Stimulated activated CD8-positive, alpha-beta memory T cell treated with anti-CD3 and anti-CD28 coated beads, Interleukin-4, amount 100 ng/mL, for 24 hours (primary cell): ENCODE data around the gene THSD7A.

Source experiments
- DNase-seq: peaks from one replicate; pipeline ENCODE4 v3.0.0-alpha.2; 2020; ENCODE audit warnings: low read depth

THSD7A gene

DNA sequence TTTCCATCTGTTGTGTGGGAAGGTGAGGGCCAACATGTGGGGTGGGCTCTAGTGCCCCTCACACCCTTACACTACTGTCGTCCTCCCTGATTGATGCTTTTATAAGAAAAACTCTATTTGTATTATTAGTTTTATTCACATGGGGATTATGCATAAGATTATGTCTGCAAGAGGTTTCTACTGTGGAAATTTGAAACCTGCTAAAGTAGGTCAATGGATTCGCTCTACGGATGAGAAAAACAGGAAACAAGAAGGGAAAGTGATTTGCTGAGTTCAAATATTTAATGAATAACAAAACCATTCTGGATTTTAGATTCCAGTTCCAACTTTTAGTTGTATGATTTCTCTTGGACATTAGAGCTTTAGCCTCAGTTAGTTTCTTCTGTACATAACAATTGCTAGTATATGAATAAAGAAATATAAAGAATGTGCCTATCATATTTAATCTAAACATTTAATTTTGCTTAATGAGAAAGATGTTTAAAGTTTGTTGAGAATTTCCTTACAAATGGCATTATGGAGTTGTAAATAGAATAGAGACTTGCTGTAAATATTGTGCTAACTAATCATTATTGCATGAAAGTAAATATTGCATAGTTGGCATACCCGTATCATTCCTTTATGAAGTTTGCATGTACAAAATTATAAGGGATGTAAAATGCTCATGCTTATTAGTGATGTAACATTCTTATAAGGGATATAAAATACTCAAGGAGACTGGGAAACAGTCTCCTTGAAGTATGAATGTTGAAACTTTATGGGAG, 193.8 kb downstream of the THSD7A start:
- DNase-seq: no peak

DNA sequence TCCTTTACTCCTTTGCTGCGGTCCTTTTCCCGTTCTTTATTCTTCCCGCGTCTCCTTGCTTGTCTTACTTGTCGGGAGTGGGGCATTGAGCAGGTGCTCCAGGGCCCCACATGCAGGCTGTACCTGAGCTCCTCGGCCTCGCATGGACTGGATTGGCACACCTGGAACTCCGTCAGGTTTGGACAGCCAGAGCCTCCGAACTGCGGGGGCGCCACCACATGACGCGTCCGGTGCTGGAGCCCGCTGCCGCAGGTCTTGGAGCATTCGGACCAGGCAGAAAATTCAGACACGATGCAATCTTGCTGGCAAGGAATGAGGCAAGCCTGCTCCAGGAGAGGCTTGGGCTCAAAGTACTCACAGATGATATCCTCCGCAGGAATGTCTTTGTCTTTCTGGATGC, 195.7 kb downstream of the THSD7A start:
- DNase-seq: no peak

DNA sequence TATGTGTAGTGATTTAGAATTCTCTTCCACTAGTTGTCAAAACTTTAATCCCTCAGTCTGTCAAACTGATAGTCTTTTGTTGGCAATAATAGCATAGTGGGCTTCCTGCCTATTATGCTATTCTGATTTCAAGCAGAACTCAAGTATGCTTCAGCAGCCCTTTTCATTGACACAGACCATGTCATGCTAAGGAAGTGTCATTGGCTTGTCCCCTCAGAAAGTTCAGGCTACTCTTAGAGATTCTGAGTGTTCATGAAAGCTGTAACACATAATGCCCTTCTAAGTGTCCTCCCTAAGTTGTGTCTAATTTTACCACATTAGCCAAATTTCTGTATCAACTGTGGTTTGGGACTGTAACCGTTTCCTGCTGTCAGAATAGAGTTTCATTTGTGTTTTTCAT, 198.7 kb downstream of the THSD7A start:
- no peak for DNase-seq

- DNase-seq: no peak
These were observed 201.6 kb downstream of the THSD7A start for GRCh38 chr7:11630355-11630754.

DNA sequence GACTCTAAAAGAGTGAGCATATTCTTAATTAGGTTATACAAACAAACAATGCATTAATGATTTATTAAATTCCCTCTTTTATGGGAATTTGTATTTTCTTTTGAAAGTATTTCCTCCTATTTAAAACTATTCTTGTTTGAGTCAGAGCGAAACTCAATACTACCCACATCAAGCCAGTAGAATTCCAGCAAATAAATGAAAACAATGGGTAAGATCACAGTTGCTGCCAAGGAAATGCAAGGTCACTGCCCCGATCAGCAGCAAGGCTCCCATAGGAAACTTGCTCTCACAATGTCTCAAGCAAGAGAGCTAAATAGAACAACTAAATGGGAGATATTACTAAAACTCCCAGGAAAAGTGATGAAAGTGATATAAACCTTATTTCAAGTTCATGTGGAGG, 206.3 kb downstream of the THSD7A start:
- DNase-seq: no peak

DNA sequence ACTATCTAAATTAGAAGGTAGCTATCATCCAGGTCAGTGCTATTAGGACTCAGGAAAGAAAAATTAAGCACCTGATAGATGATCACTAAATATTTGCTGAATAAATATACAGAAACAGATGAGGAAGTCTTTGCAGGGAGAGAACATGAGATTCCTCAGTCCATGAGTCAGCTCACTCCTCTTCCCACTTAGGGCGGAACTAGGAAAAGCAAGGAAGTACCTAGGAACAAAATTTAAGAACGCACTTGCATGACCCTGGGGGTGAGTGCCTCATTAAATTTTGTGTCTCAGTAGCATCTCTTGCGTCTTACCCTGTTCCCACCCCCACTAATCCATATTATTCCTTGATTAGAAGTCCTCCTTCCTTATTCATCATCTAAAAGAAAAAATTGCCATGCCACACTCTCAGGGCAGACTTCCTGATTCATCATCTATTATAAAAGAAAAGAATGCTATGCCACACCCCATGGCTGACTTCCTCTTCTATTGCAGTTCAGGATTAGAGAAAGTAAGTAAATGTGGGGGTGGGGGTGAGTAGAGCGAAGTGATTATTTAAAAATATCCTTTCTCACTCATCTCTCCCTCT, 208.8 kb downstream of the THSD7A start:
- no peak for DNase-seq

DNA sequence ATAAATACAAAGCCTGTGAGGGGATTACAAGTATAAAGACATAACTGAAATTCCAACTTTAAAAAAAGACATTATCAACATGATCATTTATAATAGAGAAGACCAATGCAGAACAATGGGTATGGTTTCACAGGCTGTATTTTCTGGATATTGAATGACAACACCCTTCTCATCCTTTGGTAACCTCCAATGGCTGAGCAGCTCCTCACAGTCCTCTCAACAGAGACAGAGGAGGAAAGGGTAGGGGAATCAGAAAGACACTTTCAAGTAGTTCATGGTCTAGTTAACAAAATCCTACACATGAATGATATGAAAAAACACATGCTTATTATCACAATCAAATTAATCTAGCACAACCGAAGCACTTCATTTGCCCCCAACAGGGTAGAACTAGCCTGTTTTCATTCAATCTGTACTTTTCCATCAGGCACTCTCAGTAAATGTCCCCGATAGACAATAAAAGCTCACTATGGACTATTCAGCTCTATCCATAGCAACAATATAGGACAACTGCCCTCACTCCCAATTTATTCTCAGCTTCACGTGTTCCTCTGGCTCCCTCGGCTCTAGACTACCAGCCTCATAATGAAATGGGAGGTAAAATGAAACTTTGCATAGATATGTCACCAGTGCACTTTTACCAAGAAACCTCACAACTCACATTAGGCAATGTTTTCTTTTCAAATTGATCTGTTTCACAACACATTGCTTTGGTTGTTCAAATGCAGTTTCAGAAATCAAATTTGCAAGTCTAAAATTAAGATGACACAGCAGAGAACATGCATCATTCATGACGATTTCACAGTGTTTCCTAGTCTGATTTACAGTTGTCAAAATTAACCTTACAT, 211.4 kb downstream of the THSD7A start:
- DNase-seq: no peak

DNA sequence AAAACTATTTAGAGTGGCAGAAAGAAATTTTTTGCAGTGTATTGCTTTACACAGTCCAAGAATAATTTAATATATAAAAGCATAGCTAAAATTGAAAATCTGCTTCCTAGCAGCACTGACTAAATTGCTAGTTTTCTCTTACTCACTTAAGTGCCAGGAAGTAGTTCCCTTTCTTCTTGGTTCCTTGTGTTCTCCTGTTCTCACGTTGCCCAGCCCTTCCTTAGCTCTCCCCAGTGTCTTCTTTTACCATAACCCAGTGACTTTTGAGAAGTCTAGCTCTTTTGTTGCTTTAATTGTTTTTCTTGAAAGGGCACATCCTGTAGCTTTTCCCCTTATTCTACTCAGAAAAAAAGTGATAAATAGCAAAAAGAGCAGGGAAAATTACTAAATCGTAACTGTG, 215.5 kb downstream of the THSD7A start:
- no peak for DNase-seq

- no peak for DNase-seq
These were observed 216.8 kb downstream of the THSD7A start for GRCh38 chr7:11615174-11615573.

DNA sequence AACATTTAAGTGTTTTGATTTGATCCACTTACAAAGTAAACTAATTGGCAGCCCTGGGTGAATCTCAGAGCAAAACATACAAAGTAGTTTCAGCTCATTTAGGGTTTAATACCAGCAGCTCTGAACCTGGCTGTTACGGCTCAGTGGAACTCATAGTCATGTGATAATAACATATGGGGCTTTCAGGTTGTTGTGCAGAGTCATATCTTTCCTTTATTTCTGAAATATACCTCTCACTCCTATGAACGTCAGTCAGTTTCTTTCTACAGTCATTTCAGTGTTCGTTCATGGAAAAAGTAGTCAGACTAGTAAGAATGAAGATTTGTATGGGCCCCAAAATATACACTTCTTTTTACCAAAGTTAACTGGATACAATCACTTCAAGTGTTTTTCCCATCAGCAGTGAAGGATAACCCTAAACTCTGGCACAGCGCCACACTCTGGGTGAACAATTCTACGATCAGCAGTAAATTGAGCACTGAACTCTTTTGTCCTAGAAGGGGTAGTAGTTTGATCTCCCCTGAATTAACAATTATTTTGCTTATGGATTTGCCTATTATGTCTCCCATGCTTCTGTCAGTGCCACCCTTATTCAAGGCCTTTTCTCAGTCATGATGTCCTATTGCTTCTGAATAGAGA, 218.6 kb downstream of the THSD7A start:
- no peak for DNase-seq

GRCh38 chr7:11612737-11613136, 219.3 kb downstream of the THSD7A start:
- no peak for DNase-seq

DNA sequence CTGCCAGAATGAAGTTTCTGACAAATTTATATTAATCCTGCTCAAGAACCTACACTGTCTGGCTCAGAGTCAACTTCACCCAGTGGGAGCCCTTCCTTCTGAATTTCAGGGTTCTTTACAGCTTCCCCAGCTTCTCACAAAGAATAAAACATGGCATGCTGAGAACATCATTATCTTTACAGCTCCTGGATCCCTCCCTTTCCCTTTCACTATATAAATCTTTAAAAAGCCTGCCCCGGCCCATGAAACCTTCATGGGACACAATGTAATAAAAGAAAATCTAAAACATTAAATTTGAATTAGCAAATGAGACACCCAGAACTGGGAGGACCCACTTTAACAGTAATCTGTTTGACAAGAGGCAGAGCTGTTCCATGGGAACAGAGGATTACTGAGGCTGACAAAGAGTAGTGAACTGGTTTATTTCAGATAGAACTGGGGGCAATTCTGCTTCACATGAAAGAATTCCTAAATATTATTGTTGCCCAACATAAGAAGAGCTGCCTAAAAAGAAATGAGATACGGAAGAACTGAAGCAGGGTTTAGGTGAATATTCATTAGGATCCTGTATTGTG, 222.8 kb downstream of the THSD7A start:
- no peak for DNase-seq

- DNase-seq: no peak
These were observed 224.3 kb downstream of the THSD7A start for GRCh38 chr7:11607686-11608085.

DNA sequence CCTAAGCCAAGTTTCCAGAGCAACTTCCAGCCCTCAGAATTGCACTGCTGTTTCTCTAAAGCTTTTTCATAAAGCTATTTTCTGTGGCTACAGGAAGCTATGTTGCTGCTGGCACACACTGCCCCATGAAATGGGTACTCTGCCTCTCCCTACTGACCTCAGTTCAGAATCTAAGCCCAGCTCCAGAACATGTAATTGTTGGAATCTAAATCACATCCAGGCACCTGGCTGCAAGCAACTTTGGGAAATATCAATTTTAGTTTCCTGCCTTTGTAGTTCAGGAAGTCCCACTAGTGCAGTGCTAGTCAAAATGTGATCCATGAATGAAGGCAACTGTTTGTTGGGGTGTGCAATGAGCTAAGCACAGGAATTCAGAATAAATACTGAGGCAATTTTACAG, 226.2 kb downstream of the THSD7A start:
- no peak for DNase-seq

DNA sequence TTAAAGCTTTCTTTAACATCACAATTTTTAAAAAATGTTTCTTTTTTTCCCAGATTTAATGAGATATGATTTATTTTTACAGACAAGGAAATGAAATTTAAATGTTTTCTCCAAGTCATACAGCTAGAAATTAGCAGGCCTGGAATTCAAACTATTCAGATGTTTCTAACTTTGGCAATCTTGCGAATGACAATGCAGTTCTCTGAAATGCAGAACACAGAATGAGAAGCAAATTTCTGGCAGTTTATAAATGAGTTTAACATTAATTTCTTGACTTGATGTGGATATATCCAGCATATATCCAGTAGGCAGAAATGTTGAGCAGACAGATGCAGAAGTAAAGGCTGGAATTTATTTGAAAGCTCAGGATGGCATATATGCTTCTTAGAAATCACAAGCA, 227.5 kb downstream of the THSD7A start:
- no peak for DNase-seq

GRCh38 chr7:11601761-11602160, 230.2 kb downstream of the THSD7A start:
- DNase-seq: no peak

GRCh38 chr7:11593322-11593721, 238.7 kb downstream of the THSD7A start:
- DNase-seq: no peak

DNA sequence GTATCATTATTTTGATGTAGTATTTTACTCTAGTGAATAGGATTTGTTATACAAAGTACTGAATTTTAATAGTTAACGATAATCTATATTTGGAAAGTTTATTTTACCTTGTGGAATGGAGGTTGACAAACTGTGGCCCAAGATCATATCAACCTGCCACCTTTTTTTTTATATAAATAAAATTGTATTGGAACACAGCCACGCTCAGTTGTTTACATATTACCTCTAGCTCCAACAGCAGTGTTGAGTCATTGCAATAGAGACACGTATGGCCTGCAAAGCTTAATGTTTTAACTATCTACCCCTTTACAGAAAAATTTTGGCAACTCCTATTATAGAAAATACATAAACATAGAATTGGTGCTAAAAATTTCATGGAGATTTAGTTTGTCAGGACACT, 239.3 kb downstream of the THSD7A start:
- DNase-seq: no peak

GRCh38 chr7:11591943-11592342, 240.1 kb downstream of the THSD7A start:
- no peak for DNase-seq

GRCh38 chr7:11591055-11591633, 240.9 kb downstream of the THSD7A start:
- DNase-seq: no peak

- DNase-seq: no peak
These were observed 242.7 kb downstream of the THSD7A start for GRCh38 chr7:11589251-11589650.

DNA sequence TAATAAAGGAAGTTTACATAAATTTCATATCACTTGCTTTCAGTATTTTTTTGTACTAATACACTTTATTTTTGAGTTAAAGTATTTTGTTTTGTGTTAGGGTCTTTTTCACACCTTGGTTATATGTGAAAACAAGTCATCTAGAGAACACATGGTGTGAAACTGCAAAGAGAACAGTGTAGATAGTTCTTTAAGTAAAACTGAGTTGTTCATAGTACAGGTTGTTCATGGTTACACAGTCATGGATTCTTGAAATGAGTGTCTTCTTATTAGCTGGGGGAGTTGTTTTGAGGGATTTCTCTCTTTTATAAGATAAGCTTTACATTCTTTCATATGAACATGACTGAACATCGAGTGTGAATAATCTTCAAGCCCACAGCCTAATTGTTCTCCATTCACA, 244.2 kb downstream of the THSD7A start:
- DNase-seq: no peak
